HG03103 (cell line): Measurements from ENCODE around the gene INSR.

Source experiments
- ATAC-seq: cut with Tn5 transposase; IDR thresholded peaks from one replicate; pipeline ENCODE4 v1.9.1; 2021; ENCODE audit warnings: low read depth; ENCODE audit not compliant: unreplicated experiment

Gene INSR

DNA sequence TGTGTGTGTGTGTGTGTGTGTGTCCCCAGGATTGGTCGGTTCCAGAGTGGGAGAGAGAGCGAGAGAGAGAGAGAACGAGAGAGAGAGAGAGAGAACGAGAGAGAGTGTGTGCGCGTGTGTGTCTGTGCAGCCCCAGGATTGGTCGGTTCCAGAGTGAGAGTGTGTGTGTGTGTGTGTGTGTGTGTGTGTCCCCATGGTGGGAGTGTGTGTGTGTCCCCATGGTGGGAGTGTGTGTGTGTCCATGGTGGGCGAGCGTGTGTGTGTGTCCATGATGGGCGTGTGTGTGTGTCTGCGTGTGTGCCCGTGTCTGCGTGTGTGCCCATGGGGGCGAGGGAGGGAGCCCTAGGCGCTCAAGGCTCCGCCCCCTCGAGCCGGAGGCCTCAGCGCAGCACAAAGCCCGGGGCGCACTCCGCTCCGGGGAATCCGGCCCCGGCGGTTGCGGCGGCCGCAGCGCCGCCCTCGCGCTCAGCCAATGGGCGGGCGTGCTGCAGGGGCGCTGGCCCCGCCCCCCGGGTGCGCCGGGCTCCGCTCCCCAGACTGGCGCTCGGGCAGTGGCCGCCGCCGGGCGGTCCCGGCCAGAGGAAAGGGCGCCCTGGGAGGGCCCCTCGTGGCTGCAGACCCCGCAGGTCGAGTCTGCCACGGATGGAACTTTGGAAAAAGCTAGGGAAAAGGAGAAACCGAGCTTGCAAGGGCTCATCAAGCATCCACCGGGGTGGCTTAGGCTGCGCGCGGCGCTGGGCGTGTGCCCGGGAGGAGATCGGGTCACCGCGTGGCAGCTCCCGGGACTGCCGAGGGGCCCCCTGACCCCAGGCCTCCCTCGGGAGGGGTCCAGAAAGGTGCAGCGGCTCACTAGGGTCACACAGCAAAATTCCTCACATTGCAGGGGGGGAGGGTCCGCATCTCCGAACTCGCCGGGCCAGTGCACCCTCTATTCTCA lies 96.2 kb downstream of the INSR start:
- ATAC-seq: peak; percentile 61

DNA sequence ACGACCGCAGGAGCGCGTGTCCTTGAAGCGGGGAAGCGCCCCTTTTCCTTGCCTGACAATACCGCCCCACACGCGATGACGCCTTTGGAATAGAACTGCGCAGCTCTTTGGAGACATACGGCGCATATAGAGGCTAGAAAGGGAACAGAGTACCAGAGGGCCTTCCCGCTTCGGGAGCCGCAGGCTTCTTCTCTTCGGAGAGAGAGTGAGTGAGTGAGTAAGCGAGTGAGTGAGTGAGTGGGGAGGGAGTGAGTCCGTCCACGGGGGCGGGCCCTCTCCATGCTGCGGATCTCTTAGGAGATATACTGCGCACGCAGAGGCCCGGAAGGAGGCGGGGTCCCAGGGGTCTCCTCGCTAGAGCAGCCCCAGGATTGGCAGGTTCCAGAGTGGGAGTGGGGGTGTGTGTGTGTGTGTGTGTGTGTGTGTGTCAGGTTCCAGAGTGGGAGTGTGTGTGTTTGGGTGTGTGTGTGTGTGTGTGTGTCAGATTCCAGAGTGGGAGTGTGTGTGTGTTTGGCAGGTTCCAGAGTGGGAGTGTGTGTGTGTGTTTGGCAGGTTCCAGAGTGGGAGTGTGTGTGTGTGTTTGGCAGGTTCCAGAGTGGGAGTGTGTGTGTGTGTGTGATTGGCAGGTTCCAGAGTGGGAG lies 97.0 kb downstream of the INSR start:
- peak; percentile 51 for ATAC-seq

DNA sequence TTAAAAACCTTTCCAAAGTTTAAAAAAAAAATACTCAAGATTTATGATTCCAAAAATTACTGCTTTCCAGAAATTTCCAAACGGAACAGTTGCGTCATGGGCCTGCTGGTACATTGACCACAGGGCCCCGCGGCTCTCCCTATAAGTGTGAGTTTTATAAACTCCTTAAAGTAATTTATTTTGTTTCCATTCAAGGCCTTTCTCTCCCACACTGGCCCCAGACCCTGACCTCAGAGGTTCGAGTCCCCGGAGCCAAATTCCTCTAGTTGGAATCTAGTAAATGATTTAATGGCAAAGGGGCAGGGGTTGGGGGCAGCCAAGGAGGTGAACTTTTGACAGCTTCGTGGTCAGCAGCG lies 97.5 kb downstream of the INSR start:
- no peak for ATAC-seq

DNA sequence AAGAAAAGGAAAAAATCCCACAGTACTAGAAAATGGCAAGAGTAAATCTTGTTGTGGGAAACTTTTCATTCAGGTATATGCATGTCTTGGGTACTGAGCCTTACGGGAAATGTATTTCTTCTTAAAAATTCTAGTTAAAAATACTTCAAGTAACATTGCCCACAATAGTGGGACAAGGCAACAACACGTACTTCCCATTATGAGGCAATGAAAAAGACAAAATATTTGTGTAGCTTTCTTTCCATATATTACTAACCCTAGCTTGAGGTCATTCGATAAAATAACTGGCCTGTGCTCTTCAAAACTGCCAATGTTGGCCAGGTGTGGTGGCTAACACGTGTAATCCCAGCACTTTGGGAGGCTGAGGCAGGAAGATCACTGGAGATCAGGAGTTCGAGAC lies 99.2 kb downstream of the INSR start:
- no peak for ATAC-seq

DNA sequence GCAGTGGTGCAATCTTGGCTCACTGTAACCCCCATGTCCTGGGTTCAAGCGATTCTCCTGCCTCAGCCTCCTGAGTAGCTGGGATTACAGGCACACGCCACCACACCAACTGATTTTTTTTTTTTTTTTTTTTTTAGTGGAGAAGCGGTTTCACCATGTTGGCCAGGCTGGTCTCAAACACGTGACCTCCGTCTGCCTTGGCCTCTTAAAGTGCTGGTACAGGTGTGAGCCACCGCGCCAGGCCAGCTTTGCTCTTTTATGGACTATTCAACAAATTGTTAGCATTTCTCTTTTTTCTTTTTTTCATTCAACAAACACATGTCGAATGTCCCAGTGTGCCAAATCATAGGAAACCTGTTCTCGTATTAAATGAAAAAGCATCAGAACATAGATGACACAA lies 99.6 kb downstream of the INSR start:
- ATAC-seq: no peak

- ATAC-seq: no peak
Observed at GRCh38 chr19:7191946-7192691, 102.1 kb downstream of the INSR start.

DNA sequence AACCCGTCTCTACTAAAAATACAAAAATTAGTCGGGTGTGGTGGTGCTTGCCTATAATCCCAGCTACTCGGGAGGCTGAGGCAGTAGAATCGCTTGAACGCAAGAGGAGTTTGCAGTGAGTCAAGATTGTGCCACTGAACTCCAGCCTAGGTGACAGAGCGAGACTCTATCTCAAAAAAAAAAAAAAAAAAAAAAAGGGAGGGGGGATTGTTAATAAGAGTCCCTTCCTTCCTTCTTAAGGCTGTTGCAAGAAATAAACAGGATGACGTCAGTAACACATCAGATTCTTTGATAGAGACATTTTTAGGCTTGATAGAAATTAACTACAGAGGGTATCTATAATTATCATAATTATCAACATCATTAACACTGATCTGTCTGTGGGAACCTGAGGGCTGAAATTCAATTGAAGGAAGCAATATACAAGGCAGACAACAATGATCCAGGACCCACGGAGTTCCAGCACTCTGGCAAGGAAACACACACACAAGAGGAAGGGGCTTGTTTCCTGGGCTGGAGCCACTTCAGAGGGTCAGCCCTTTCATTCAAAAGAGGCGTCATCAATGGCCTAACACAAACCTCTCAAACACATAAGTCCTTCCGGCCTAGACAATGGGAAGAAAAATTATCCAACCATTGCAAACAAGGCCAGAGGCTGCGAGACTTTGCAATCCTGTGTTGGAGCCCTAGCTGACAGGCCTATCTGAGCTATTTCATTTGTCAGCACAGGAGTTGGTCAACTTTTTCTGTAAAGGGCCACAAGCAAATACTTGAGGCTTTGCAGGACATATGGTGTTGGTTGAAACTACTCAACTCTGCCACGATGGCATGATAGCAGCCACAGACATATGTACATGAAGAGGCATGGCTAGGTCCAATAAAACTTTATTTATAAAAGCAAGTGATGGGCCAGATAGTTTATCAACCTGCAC lies 105.2 kb downstream of the INSR start:
- ATAC-seq: no peak

- no peak for ATAC-seq
Observed at GRCh38 chr19:7187605-7188339, 106.4 kb downstream of the INSR start.

GRCh38 chr19:7182489-7182888 lies 111.7 kb downstream of the INSR start:
- no peak for ATAC-seq

GRCh38 chr19:7179917-7180306 lies 114.3 kb downstream of the INSR start:
- no peak for ATAC-seq

DNA sequence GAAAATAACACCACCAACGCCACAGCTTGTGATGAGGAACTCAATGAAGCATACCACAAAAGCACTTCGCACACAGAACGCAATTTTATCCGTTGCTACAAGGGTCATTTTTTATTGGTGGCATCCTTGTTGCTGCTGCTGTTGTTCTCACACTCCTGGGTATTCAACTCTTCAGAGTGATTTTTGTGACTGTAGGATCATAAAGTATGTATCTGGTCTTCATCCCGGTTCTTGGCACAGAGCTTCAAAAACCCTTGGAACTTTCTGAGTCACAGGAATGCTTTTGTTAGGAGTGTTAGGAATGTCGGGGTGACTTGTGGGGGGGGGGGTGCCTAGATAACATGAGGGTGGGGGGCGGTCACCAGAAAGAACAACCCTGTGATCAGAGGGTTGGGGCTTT lies 116.3 kb downstream of the INSR start:
- ATAC-seq: no peak

- no peak for ATAC-seq
Observed at GRCh38 chr19:7176792-7177191, 117.4 kb downstream of the INSR start.

DNA sequence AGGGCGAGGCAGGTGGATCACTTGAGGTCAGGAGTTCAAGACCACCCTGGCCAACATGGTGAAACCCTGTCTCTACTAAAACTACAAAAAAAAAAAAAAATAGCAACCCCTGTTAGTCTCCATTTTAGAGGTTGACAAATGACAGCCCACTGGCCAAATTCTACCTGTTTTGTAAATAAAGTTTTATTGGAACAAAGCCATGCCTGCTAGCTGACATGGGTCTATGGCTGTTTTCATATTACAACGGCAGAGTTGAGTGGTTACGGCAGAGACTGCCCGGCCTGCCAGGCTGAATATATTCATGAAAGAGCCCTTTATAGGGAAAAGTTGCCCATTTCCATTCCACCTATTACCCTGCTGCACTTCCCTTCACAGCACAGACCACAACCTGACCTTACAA lies 121.4 kb downstream of the INSR start:
- ATAC-seq: no peak

DNA sequence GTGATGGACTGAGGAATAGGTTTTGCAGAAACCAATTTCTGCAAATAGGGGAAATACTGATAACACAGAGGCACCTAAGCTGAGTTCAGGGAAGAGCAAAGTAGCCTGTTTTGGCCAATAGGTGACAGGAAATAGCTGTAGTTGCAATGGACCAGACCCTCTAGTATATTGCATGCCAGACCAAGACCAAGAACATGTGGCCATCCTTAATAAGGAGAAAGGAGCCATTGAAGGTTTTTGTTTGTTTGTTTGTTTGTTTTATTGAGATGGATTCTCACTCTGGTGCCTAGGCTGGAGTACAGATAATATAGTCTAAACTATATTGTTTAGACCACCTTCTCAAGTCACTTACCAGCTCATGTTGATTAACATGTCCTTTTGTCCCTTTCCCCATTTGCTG lies 123.2 kb downstream of the INSR start:
- no peak for ATAC-seq

DNA sequence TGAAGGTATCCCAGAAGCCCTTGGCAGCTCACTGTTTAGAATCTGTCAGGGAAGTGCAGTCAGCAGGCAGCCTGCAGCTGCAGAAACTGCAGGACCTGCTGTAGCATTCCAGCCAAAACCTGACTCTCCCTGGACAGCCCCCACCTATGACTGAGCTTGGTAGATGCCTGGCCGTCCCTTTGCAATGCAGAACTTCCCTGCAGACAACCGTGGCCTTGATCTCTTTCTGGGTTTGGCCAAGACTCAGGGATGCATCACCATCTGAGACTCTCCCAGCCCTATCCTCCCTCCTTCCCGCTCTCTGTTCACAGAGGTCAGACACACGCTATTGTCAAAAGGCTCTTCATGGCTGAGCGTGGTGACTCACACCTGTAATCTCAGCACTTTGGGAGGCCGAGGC lies 125.3 kb downstream of the INSR start:
- no peak for ATAC-seq

- no peak for ATAC-seq
Observed at GRCh38 chr19:7161292-7161691, 132.9 kb downstream of the INSR start.

DNA sequence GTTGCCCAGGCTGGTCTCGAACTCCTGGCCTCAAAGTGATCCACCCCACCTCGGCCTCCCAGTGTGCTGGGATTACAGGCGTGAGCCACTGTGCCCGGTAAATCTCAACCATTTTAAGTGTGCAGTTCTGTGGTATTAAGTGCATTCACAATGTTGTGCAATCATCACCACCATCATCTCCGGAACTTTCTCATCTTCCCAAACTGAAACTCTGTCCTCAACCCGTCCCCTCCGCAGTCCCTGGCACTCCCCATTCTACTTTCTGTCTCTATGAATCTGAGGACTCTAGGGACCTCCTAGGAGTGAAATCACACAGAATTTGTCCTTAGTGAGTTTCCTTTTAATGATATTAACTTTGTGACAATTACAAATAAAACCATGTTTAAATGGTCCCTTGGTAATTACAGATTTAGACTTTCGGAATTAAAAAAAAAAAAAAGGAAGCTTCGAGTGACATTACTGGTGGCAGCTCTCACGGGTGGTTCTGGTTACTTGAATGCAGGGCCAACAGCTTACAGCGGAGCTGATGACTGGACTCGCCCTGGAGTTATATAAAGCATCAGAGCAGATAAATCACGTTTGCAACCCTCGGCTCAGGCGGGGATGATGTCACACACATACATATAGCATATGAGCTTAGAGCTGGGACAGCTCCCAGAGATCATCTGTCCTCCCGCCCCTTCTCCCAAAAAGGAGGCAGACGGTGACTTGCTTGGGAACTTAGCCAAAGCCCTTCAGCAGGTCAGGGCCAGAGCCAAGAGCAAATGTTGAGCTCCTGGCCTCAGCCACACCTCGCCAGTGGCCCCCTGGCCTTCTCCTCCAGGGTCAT lies 134.9 kb downstream of the INSR start:
- no peak for ATAC-seq

DNA sequence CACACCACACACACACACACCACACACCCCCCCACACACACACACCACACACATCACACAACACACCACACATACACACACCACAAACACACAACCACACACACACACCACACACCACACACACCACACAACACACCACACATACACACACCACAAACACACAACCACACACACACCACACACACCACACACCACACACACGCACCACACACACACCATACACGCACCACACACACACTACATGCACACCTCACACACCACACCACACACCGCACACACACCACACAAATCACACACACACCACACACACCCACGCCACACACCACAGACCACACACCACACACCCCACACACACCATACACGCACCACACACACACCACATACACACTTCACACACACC lies 141.2 kb downstream of the INSR start:
- no peak for ATAC-seq

DNA sequence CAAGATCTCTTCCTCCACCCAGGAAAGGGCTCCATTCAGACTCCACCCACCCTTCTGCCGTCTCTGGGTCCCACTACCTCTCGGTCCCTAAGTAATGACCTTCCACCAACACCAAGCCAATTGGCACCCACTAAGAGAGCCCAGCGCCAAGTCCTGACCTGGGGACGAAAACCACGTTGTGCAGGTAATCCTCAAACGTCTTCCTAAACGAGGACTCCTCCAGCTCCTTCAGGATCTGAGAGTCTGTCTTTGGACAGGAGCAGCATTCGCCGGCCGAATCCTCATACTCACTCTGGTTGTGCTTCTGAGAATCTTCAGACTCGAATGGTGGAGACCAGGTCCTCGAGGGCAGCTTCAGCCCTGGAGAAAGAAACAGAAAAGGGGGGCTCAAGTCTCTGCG lies 141.6 kb downstream of the INSR start:
- ATAC-seq: no peak
